Pulmonary artery endothelial cell (primary cell): Measurements from ENCODE around the gene LIPM. TPM values are rescaled to one million over a fixed set of nuclear protein-coding genes. Genes with fewer than 3 reads are reported as not detected.
"Not testable (repeated sequence)": the region's sequence is repeated elsewhere in the genome, so short reads cannot be mapped to it uniquely, and the experiment has no call there.

Experiments used
- DNase-seq: peaks from one replicate; pipeline ENCODE4 v3.0.0-alpha.2; 2011; ENCODE audit warnings: low read depth, low spot score
- total RNA-seq: library from RNA; depleted of rRNA; stranded (reverse); fragments of >200 nt; gene quantifications from 2 replicates; pipeline ENCODE4 v1.2.3, GENCODE V29; 2014

LIPM gene
- total RNA-seq, 1 donor from 2014 or later: not detected

DNA sequence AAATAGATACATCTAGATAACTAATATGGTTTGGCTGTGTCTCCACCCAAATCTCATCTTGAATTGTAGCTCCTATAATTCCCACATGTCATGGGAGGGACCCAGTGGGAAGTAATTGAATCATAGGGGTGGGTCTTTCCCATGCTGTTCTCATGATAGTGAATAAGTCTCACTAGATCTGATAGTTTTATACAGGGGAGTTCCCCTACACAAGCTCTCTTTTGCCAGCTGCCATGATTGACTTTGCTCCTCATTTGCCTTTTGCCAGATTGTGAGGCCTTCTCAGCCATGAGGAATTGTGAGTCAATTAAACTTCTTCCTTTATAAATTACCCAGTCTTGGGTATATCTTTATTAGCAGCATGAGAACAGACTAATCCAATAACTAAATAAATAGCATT, 35.1 kb downstream of the LIPM start:
- DNase-seq: not testable (repeated sequence)

DNA sequence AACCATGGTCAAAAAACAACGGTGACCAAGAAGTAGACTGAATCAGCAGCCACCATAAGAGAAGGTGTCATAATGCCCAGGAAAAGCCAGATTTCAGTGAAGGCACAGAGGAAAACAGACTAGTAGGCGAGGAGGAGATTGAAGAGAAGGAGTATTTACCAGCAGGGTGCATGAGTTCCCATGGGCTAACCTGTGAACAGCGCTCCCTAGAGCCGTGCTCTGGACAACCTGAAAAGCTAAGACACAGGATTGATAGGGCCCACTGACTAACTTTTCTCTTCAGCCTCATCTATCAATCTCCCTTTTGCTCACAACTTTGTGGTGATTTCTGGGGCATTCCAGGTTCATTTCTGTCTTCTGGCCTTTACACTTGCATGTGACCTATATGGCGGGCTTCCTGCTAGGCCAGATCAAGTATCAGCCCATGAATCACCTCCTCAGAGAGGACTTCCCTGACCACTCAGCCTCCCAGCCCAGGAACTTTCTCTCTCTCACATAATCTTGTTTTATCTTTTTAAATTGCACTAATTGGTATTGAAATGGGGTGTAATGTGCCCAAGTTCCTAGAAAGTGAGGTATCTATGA, 36.3 kb downstream of the LIPM start:
- DNase-seq: no peak

DNA sequence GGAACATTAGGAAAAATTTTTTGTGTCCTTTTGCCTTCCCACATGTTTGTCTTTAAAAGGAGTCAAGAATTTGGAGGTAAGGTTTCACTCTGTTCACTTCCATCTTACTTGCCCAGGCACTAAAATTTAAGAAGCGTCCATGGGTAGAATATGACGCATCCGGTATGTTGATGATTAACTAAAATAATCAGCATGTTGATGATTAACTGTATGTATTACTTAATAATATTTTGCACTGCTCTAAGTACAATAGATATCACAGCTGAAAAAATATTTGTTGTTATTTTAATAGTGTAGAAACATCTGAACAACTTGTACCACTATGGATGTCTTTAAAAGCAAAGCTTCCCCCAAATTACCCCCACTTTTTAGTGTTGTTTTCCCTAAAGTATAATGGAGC, 37.6 kb downstream of the LIPM start:
- no peak for DNase-seq

DNA sequence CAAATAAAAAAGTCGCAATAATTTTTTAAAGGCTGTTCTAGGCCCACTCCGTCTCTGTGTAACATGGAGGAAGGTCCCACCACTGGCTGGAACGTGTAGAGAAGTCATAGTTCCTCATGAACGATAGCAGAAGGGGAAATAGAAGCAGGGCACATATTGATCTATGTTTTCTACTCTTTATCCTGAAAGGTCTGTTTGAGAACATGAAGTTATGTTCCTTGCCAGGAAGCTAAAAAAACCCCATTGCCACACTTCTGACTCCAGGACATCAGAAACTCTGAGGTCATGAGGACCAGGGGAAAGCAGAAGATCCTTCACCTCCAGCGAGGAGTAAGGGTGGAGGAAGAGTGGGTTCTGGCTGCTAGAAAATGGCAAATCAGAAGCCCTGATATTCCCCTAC, 38.4 kb downstream of the LIPM start:
- DNase-seq: no peak

DNA sequence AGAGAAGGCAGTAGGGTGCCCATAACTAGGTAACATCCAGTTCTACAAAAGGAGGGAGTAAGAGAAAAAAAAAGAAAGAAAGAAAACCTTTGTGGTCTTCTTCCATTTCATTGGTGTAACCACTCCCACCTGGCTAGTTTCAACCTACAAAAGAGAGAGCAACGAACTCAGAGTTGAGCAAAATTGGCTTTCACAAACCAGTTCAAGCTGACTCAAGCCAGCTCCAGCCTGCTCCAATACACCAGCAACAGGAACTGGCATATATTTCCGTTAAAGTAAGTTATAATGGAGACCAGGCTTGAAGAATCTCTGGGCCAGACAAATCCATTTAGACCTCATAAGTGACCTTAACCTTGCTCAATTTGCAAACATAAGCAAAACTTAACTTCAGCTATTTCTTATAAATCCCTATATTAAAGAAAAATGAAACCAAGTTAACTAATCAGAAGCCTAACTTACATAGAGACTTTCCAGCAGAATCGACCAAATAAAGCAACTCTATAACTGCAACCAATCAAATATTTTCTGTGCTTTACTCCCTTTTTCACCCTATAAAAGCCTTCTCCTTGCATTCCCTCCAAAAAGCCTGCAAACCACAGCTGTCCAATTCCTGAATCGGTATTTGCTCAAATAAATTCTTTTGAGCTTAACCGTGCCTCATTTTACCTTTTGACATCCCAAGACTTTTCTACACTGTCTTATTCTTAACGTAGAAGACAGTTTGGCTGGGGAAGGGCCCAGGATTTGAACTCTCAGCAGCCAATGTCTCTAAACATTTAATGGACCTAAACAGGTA, 39.0 kb downstream of the LIPM start:
- no peak for DNase-seq

DNA sequence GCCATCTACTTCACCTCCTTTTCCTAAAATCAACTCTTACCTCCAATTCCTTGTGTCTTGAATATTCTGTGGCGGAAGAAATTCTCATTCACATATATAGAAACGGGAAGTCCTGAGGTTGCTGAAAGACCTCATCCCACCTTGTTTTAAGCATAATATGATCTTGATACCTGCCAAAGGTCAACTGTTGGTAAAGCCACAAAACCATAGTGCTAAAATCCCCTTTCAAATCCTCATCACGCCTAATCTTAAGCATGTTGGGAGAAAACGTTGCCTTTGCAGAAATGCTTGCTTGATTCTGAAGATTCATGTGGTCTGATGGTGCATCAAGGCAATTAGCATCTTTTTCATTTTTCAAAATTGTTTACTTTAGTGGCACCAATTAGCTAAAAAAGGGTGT, 40.6 kb downstream of the LIPM start:
- DNase-seq: no peak

DNA sequence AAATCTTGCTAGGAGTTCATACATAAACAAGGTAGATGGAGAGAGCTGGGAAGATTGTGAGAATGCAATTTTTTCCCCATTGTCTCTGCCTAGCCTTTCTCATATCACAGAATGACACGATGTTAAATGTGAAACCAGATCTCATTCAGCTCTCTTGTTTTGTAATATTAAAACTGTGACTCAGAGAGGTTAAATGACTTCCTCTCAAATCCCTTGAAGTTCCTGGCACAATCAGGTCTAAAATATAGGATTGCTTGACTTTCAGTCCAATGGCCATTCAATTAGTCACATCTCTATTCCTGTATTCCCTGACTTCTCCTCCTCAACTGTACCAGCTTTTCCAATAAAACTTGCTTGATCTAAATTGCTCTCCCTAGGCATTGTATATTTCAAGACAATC, 46.0 kb downstream of the LIPM start:
- peak; percentile 20 for DNase-seq

DNA sequence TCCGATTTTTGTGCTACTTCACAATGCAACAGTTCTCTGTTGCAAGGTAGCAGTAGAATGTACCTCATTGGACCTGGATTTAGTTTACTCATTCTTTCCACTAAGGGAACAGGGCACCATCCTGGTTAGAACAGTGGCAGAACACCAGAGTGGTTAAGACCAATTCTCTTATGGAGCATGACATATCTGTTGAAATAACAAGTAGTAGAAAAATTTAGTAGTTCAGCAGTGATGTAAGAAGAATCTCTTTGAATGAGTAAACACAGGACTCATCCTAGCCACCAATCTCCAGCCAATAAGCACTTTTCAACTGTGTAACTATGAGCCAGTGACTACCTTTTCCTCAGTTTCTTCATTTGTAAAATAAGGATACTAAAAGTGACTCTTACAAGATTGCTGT, 46.7 kb downstream of the LIPM start:
- no peak for DNase-seq

DNA sequence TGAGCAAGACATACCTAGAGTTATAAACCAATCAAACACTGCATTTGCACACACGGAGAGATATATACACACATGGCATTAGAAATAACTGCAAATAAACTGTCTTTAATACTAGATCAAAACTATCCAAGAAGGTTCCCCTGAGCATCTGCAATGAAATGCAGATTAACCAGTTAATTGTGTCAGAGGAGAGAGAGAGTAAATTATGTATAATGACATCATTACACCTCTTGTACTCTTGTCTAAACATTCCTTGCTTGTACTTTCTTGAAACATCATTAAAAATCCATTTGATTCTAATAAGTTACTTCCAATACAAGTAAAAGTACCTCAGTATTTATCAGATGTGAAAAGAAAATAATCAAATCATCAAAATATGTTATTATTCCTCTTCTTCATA, 48.2 kb downstream of the LIPM start:
- no peak for DNase-seq

DNA sequence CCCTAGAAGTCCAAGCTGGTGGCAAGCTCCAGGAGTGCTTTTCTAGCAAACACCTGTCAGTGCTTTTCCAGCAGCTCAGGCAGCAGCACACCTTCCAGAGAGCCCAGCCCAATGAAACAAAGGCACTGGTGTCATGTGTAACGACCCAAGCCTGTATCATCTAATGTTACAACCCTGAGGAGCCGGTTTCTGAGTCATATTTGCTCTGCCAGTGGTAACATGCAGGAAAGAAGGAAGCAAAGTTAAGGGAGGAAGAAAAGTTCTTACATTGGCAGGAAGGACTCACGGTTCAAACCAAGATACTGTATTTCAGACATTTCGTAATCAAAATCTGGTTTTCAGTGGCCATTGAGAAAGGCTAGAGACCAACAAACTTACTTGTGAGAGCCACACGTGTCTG, 49.2 kb downstream of the LIPM start, which contains the start of gene ANKRD22:
TSS of gene ANKRD22 (minus strand) at position 139 of the 400 bp plus-strand sequence. CDS start 237 bp downstream, outside the sequence.
- DNase-seq: no peak

DNA sequence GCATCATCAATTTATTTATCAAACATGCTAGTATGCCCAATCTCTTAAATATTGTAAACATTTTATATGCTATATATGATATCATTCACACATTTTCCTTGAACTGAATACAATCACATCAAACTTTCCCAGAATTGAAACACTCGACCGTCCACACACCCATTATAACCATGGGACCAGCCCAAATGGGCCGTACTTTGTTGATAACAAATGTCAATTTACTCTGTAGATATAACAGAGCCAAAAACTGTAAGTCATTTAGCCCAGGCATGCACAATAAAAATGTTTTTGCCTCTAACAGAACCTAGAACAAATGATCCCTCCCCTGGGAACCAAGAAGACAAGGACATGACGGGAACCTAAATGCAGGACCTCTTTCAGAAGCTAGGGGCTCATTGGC, 49.8 kb downstream of the LIPM start:
- no peak for DNase-seq

DNA sequence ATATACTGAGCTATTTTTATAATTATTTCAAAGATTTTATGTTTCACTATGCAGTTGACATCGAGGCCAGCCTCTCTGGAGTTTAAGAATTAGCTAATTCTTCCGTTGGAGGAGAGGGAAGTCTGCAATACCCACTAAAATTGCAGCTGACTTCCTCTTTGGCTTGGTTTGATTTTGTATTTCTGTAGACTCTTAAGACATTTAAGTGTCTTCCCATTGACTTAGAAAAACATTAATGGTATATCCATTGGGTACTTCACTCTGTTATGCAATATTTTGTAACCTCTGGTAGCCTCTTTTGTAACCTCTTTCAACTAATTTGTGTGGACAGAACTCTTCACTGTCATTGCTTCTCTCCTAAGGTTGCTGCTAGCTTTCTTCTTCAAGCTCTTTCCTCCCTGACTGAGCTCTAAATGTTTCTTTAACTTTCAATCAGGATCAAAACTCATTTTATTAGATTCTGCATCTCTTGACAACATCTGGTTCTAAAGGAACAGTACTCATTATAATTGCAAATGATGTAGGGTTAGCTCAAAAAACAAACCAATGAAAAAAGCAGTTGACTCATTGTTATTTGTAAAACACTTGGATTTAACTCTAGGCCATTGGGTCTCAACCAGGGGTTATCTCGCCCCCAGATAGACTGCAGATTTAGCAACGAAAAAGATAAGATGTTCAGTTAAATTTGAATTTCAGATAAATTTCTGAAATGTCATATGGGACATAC, 50.8 kb downstream of the LIPM start:
- DNase-seq: no peak

DNA sequence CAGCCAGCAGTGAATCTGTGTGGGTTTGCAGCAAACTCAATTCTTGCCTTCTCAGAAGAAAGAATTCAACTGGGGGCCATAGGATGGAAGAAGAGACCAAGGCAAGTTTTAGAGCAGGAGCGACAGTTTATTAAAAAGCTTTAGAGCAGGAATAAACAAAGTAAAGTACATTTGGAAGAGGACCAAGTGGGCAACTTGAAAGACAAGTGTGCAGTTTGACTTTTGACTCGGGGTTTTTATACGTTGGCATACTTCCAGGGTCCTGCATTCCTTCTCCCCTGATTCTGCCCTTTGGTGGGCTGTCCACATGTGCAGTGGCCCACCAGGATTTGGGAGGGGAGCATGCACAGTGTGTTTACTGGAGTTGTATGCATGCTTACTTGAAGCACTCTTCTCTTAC, 52.2 kb downstream of the LIPM start:
- no peak for DNase-seq

DNA sequence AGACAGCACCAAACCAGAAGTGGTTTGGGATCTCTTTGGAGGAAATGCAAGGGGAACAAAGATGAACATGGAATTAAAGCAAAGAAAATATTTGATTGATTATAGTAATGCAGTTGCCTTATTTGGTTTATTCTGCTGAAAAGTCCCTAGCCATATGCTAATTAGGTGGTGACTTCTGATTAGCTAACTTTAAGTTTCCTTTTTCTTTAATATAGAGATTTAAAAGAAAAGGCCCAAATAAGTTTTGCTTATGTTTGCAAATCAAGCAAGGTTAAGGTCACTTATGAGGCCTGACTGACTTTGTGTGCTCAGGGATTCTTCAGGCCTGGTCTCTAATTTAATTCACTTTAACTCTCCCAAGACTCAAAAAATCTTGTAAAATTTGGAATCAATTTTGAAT, 55.3 kb downstream of the LIPM start:
- no peak for DNase-seq

DNA sequence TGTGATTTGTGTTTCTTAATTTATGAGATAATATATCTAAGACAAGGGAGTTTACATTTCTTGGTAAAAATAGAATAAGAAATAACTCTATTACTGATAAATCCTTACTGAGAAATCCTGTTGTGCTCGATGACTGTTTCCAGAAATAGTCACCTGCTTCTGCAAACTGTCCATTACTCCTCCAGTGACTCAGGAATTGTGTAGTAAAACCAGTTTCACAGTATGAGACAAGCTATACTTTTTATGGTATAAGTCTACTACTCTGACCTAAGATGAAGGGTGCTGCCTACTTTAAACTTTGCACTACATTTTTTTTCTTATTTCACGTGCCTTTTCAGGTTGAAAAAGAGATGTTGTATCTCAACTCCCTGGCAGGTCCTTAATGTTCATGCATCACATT, 56.0 kb downstream of the LIPM start:
- DNase-seq: no peak

DNA sequence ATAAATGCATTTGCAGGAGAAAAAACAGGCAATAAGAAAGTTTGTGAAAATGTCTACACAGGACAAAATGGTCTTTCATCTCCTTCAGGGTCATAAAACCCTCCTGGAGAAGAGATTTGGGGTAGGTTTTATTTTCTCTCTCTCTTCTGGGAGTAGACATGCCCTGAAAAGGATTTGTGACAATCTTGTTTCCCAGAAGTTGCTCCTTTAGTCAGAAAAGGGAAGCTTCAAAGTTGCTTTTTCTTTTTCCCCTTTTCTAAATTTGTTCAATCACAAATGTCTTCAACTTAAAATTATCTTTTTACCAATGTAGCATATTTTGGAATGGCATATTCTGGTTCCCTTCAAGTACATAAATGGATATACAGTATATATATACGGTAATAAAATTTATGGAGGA, 58.5 kb downstream of the LIPM start:
- DNase-seq: no peak

DNA sequence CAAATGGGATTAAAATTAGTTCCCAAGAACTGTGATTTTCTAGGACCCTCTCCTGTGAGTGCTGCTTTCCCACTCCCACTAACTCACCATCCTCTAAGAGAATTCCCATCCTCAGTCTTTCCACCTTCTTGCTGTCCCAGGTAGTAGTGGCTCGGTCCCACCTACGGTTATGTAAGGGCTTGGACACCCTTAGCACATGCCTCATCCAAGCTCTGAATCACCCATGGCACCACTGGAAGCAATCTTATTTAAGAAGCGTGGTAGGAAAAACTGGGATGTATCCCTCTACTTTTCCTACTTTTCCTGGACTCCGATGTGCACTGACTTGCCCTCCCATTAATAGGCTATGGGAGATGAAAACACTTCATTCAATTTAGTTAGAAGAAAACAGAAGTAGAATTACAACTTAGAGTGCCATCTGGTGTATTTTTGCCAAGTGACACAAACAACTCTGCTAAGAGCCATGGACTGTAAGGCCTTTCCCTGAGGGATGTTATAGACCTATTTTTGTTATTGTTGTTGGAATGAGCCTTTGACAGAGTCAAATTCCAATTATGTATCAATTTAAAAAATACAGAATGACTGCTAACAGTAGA, 62.8 kb downstream of the LIPM start:
- no peak for DNase-seq

DNA sequence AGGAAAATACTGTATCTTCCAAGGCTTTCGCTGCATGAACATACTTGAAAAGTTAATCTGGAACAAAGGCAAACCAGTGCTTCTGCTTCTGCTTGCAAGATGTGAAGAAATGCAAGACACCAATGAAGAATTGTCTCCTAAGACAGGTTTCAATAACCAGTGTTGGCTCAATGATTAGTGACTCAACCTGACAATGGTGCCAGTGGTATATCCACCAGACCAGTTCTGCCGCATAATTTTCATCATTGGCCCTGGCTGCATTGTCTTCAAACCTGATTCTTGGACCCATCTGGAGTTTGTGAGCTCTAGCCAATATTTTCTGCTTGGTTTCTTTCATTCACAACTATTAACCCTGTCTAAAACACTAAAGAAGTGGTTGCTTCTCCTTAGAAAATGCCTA, 63.9 kb downstream of the LIPM start:
- no peak for DNase-seq

DNA sequence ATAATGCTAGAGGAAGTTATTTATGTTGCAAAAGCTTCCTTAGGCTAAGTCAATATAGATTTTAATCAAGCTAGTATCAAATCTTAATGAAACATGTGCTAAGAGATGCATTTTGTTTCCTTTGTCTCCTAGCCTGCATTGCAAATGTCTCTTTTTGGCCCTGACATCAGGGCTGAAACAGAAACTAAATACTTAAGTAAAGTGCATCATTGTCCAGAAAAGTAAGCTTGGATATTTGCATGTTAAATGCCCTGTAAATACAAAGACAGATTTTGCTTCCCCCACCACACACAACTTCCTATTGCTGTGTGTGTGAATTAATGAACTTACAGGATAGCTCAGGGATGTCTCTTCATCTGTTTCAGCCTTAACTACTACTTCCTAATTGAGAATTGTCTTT, 67.6 kb downstream of the LIPM start:
- DNase-seq: no peak
